Nephron (organoid): ENCODE results near the gene FOXN3.

Experiments used
- H3K27ac Mint-ChIP-seq, 3 experiments: 2 replicates each; pipeline ENCODE4 v1.8.0; 2020; ENCODE audit warnings: mixed read lengths in 3 of 3, mild to moderate bottlenecking in 2 of 3, moderate library complexity in 1 of 3
- H3K27me3 Mint-ChIP-seq: 2 replicates; pipeline ENCODE4 v1.8.0; 2021; ENCODE audit warnings: low read depth, mild to moderate bottlenecking, moderate library complexity, mixed read lengths
- H3K36me3 Mint-ChIP-seq: 2 replicates; pipeline ENCODE4 v1.8.0; 2020; ENCODE audit warnings: low read depth, mixed read lengths
- H3K4me1 Mint-ChIP-seq: 2 replicates; pipeline ENCODE4 v1.8.0; 2020; ENCODE audit warnings: mixed read lengths
- H3K4me3 Mint-ChIP-seq, 3 experiments: 2 replicates each; pipeline ENCODE4 v1.8.0; 2020; ENCODE audit warnings: mild to moderate bottlenecking in 3 of 3, mixed read lengths in 3 of 3, moderate library complexity in 2 of 3
- H3K9me3 Mint-ChIP-seq: 2 replicates; pipeline ENCODE4 v1.8.0; 2020; ENCODE audit warnings: mixed read lengths
- TF ChIP-seq, protein P1 (sequence below), 3 experiments: fragments of 200-600 bp; sonication (generic); IDR thresholded peaks; one replicate each; pipeline ENCODE4 v1.5.0; 2021; ENCODE audit warnings: antibody characterized with exemption in 3 of 3; ENCODE audit not compliant: unreplicated experiment in 3 of 3

Gene FOXN3

DNA sequence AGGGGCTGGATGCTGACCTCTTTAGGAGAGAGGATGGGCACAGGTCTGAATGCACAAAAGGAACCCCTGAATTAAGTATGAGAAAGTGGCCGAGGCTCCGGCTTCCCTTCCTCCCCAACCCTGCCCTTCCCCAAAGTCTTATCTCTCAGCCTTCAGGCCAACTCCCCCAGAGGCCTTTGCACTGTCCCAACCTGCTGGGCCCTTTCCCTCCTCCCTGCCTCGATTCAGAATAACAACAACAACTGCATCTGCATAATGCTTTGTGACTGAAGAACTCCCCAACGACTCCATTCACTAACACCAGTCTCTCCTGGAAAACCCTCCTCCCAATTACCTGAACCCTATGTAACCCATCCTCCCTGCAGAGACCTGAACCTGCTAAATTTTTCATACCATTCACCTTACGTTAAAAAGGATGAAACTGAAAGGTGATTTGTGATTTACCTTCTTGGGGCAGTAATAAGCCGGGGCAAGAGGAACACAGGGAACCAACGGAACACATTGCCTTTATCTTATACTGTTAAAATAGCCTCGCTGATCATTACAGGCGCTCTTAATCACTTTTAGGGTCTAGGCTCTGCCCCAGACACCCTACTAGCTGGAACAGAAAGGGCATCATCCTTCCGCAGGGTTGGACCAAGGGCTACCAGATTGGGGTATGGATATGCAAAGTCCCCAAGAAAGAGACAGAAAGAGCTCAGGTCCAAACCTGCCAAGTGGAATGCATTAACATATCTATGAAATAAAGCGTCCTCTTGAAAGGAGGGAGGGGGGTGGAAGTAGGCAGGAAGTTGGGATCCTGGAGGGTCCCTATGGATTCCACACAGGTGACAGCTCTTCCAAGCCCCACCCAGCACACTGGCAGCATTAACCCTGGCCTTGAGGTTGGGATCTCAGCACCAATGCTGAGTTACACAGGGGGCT, 24.2 kb upstream of the FOXN3 start:
- peaks cover 7% of the 10 kb centered on the region for H3K27me3 Mint-ChIP-seq
- H3K27ac Mint-ChIP-seq: no peak overlapping the region
- H3K4me3 Mint-ChIP-seq: no peak overlapping the region
- no peaks in the 10 kb centered on the region for H3K36me3 Mint-ChIP-seq
- TF ChIP-seq, protein P1, sequence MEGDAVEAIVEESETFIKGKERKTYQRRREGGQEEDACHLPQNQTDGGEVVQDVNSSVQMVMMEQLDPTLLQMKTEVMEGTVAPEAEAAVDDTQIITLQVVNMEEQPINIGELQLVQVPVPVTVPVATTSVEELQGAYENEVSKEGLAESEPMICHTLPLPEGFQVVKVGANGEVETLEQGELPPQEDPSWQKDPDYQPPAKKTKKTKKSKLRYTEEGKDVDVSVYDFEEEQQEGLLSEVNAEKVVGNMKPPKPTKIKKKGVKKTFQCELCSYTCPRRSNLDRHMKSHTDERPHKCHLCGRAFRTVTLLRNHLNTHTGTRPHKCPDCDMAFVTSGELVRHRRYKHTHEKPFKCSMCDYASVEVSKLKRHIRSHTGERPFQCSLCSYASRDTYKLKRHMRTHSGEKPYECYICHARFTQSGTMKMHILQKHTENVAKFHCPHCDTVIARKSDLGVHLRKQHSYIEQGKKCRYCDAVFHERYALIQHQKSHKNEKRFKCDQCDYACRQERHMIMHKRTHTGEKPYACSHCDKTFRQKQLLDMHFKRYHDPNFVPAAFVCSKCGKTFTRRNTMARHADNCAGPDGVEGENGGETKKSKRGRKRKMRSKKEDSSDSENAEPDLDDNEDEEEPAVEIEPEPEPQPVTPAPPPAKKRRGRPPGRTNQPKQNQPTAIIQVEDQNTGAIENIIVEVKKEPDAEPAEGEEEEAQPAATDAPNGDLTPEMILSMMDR (IDR thresholded peaks at IDR 0.05; ENCODE audit: unreplicated experiment in 3 of 3): no peak
- peaks cover 13% of the 10 kb centered on the region for H3K4me1 Mint-ChIP-seq
- H3K9me3 Mint-ChIP-seq: peaks cover 2% of the 10 kb centered on the region

DNA sequence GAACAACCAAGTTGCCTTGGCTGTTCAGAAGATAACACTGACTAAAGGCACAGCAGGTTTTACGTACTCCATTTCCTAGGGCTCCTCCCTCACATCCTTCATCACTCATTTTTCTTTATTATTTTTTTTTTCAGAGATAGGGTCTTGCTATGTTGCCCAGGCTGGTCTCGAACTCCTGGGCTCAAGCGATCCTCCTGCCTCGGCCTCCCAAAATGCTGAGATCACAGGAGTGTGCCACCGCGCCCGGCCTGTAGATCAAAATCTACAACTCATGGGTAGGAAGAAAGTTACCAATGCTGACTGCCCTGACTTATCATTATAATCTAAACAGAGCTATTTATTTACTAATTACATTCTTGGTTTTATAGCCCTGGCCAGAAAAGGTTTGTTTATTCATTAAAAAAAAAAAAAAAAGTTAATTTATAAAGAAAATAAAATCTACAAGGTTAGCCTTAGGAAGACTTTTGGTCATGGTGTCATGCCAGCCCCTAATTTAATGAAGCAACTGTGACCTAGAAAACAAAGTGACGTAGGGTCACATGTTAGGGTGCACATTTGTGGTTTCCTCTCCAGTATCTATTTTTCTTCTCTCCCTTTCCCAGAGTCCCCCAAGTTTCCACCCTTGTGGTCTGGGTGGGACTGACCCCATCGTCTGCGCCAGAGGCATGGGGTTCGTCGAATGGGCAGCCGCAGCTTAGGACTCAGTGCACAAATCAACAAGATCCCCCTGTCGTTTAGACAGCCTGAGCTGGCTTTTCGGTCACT, 19.0 kb upstream of the FOXN3 start:
- Mint-ChIP-seq H3K36me3 (no peaks in the 10 kb centered on the region), H3K9me3 (peaks cover 2% of the 10 kb centered on the region), H3K4me3 (no peak overlapping the region), H3K27me3 (peaks cover 7% of the 10 kb centered on the region), H3K4me1 (peaks cover 15% of the 10 kb centered on the region), H3K27ac (no peak overlapping the region)
- TF ChIP-seq, protein P1 (IDR thresholded peaks at IDR 0.05; ENCODE audit: unreplicated experiment in 3 of 3): no peak

DNA sequence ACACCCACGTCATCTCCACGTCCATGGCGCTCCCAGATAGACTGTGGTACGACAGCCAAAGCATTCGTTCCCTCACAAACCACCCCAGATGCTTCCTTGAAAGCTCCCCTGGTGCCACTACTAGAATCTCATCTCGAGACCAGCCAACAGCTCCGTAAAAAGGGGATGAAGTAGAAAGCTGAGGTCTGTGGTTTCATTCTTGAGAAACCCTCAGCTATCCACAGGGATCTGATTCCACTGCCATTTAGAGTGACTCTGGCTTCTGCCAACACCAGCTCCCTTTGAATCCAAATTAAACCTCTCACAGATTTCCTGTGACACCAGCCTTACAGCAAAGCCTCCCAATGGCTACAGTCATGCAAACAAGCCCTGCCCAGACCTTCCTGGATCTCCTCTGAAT, 18.5 kb upstream of the FOXN3 start:
- Mint-ChIP-seq H3K9me3 (peaks cover 2% of the 10 kb centered on the region), H3K27ac (no peak overlapping the region), H3K36me3 (no peaks in the 10 kb centered on the region), H3K27me3 (peaks cover 7% of the 10 kb centered on the region), H3K4me1 (peaks cover 19% of the 10 kb centered on the region), H3K4me3 (no peak overlapping the region)
- TF ChIP-seq, protein P1 (IDR thresholded peaks at IDR 0.05; ENCODE audit: unreplicated experiment in 3 of 3): no peak

DNA sequence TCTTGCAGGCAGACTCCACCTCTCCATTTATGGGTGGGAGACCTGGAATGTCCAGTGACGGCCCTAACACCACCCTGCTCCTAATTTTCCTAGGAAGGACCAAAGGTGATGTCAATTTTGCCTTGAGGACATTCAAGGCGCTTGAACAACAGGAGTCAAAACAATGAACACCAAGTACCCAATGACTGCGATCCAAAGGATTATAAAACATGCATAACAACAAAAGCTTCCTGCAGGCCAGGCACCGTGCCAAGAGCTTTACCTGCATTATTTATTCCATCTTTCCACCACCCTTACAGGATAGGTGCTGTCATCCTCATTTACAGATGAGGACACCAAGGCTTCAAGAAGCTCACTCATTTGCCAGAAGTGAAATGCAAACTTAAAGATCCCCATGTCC, 15.2 kb upstream of the FOXN3 start:
- TF ChIP-seq, protein P1 (IDR thresholded peaks at IDR 0.05; ENCODE audit: unreplicated experiment in 3 of 3): no peak
- Mint-ChIP-seq H3K27me3 (peaks cover under 1% of the 10 kb centered on the region), H3K36me3 (no peaks in the 10 kb centered on the region), H3K4me1 (peaks cover 49% of the 10 kb centered on the region), H3K9me3 (peaks cover 2% of the 10 kb centered on the region), H3K27ac (peak overlapping the region in 2 of 3 experiments; percentile 46 to 66), H3K4me3 (no peak overlapping the region)

DNA sequence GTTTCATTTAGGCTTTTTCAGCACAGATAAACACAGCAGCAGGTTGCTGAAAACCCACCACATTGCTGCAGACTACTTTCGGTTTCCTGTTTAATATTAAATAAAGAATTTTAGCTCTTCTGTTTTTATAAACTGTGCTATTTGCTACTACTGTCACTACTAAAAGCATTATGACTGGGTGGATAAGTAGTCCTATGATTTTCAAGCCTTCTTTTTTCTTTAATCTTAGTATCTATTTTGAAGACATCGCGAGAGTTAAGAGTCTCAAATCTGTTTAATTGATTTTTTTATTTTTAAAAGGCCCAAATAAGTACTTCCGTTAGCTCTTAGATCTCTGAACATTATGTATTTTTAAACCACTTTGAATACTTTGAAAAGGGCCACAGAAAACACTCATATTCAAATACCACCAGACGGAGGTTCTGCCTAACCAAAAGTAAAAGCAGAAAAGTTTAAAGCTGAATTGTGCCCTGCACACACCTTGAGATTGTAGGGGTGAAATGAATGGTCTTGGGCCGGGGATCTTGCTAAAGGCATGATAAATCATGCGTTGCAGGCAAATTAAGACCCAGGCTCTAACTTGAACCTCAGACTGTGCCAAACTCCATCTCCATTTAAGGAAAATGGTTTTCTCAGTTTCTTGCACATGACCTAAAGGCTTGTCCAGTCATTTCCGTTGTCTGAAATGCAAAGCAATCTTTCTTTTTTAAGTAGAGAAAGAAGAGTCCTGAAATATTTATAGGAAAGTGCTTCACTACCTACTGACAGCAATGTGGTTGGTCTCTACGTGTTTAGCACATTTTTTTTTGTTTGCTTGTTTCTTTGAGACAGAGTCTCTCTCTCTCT, 13.6 kb upstream of the FOXN3 start:
- peak overlapping the region; percentile 8 to 29 (median 20) for H3K4me3 Mint-ChIP-seq
- peaks cover 58% of the 10 kb centered on the region for H3K4me1 Mint-ChIP-seq
- TF ChIP-seq, protein P1 (IDR thresholded peaks at IDR 0.05; ENCODE audit: unreplicated experiment in 3 of 3): no peak
- no peaks in the 10 kb centered on the region for H3K27me3 Mint-ChIP-seq
- H3K36me3 Mint-ChIP-seq: no peaks in the 10 kb centered on the region
- H3K9me3 Mint-ChIP-seq: peaks cover 3% of the 10 kb centered on the region
- H3K27ac Mint-ChIP-seq: peak overlapping the region; percentile 28 to 92 (median 90)
